ENCODE measurements around the gene FNDC3B.

FNDC3B gene

DNA sequence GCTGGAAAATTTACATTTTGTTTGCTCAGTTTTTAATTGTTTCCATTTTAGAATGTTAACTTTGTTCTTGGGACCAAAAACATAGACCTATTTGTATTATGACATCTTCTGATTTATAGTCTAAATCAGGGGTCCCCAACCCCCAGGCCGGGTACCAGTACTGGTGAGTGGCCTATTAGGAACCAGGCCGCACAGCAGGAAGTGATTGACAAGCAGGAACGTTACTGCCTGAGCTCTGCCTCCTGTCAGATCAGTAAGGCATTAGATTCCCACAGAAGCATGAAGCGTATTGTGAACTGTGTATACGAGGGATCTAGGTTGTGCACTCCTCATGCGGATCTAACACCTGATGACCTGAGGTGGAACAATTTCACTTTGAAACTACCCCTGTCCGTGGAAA is 357.0 kb downstream of the FNDC3B start:
- DNase-seq (ENCODE audit: low read depth in 2 of 2): no peak

GRCh38 chr3:172397716-172398405 is 358.5 kb downstream of the FNDC3B start:
- DNase-seq (ENCODE audit: low read depth in 2 of 2): no peak

DNA sequence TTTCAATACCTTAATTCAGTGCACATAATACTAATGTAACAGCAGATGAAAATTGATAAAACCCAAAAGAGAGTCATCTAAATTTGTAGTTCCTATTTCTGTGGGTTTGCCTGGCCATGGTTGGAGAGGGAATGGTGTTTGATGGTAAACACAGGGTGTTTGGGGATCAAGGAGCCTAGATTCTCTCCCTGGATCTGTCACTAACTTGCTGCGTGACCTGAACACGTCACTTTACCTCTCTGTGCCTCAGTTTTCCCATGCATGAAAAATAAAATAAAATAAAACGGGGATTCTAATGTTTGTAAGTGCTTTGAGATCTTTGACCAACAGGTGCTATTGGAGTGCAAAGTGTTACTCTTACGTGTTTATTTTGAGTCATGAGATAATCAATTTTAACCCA is 359.1 kb downstream of the FNDC3B start:
- DNase-seq (ENCODE audit: low read depth in 2 of 2): no peak

DNA sequence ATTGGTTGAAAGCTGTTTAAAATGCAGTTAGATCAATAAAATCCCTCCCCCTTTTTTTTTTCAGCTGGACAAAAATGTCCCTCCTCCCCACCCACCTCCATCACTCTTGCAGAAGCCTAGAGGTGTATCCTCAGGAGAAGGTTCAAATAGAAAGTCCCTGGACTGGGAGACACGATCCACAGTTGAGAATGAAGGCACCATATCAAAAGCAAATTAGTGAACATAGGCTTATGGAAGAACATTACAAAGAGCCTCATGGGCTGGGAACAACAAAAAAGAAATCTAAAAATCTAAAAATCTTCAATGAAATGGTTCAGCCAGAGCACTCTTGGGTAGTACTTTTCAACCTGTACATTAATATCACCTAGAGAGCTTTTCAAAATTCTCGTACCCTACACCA is 362.7 kb downstream of the FNDC3B start:
- DNase-seq (ENCODE audit: low read depth in 2 of 2): no peak

DNA sequence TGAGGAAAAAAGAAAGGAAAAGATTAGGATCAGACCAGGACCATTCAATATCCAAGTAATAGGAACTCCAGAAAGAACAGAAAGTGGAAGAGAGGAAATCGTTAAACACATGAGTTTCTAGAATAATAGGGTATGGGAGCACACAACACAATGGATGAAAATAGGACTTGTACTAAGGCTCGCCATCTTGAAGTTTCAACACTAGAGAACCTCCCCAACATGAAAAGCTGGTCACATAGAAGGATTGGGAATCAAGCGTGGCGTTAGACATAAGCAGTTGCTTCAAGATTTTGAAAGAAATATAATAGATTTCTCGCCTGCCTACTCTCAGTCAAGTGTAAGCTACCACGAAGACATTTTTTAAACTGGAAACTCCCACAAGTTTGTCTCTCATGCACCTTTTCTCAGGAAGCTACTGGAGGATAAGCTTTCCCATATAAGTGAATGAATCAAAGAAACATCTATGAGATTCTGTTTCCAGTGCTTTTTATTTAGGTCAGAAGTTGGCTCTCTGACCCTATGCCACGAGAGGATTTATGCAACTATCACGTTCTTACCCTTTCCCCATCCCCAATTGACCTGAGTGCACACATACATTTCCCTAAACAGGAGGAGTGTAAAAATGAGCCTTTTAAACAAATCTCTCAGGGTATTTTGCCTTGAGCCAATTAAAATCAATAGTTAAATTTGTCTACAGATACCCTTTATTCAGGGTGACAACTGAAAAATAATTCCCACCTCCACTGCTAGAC is 363.7 kb downstream of the FNDC3B start:
- DNase-seq (ENCODE audit: low read depth in 2 of 2): no peak

DNA sequence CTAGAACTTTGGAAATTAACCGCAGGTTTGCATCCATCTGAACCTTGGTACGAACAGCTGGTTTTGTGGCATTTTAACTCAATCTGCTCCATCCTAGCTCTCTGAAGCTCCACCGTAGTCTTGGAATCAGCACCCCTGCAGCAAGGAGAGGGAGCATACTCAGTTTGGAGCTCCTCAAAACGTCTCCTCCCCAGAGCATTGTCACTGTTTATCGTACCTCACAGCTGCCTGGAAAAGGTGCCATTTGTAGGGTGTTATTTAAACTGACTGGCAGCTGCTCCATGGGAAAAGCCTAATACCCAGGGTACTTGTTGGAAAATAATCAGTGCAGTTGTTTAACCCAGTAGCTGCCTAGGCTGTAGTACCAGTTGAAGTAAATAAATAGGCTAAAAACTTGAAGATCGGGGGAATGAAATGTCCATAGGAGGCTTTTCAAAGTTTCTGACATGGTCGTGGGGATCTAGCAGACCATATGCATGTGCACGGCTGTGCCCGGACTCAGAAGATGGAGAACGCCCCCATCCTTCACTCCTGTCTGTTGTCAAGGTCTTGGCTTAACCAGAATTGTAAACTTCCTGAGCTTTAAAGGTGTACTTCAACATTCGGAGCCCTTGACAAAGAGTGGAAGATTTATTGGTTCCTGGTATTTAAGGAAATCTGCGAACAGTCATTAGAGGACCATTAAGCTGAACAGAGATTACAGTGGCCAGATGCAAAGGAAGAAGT is 365.0 kb downstream of the FNDC3B start:
- DNase-seq (ENCODE audit: low read depth in 2 of 2): no peak

GRCh38 chr3:172405914-172406313 is 366.5 kb downstream of the FNDC3B start:
- no peak for DNase-seq (ENCODE audit: low read depth in 2 of 2)

GRCh38 chr3:172407872-172408271 is 368.5 kb downstream of the FNDC3B start:
- no peak for DNase-seq (ENCODE audit: low read depth in 2 of 2)

DNA sequence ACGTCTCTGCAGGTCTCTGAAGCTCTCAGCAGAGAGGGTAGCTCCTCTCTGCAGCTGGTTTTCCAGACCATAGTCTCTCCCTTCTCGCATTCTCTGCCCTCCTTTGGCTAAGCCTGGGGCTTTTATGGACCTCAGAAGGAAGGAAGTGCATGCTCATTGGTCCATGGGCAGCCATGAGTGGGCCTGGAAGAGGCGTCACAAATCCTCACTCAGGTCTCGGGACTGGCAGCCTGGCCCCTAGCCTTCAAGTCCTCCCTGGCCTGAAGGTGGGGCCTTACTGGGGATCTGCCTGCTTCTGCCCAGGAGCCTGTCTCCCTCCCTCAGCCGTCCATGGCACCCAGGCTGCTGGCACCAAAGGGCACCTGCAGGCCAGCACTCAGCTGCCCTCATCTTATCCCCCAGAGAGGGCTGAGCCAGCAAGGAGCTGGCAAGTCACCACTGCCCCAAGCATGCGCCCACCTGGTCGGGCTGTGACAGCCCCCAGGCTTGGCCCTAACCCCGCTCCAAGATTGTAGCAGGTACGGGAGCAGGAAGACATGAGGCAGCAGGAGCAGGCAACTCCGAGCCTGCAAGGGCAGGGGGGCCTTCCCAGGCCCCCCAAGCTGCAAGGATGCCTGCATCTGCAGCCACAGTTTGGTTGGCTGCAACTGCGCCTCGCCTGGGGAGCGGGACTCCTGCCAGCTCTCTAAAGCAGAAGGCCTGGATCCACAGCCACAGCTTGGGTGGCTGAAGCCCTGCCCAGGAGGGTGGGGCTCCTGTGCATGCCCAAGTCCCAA is 371.5 kb downstream of the FNDC3B start:
- DNase-seq (ENCODE audit: low read depth in 2 of 2): no peak

DNA sequence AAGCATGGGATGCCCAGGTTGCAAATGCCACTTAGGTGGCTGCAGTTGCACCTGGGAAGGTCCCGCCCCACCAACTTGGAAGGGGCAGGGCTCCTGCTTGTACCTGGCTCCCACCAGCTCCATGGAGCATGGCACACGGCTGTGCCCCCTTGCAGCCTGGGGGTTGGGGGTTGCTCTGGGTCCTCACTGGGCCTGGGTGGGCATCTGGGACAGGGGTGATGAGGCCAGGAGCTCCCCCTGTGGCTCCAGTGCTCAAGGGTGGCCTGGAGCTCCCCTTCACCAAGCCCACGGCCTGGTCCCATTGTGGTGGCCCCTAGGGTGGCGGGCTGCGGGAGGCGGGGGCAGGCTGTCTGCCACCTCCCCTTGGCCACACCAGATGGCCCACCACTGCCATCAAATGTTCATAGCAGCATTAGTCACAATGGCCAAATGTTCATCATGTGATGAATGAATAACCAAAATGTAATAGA is 372.1 kb downstream of the FNDC3B start:
- no peak for DNase-seq (ENCODE audit: low read depth in 2 of 2)

GRCh38 chr3:172415323-172415722 is 375.9 kb downstream of the FNDC3B start:
- DNase-seq (ENCODE audit: low read depth in 2 of 2): no peak

DNA sequence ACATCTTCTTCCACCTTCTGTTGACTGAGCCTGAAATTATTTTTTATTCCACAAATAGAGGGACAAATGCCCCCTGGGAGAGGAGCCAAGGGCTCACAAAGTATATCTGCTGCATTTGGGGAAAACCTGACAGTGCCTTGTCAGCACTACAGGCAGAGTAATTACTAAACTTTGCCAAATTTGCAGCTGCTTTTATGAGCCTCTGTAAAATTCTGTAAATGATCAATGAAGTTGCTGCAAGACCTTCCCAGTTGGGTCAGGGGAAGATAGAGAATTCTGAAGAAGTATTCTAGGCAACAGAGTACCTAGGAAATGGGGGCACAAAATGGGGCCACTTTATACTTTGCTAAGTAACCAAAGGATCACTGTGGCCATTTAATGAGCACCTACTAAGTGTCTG is 398.3 kb downstream of the FNDC3B start:
- no peak for DNase-seq (ENCODE audit: low read depth in 2 of 2)

DNA sequence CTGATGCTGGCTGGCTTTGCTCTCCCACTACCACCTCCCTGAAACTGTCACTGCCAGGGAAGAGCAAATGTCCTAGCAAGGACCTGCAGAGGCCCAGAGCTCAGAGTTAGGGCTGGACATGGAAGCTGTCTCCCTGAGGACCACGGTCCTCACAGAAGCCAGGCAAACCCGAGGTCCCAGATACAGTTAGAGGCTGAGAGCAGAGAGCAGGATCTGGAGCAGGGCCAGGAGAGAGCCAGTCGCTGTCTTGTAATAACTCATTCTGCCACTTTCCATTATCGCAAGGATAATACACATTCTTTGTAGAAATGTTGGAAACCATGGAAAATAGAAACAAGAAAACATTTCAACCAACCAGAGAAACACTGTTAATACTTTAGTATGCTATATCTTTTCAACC is 398.8 kb downstream of the FNDC3B start:
- no peak for DNase-seq (ENCODE audit: low read depth in 2 of 2)

DNA sequence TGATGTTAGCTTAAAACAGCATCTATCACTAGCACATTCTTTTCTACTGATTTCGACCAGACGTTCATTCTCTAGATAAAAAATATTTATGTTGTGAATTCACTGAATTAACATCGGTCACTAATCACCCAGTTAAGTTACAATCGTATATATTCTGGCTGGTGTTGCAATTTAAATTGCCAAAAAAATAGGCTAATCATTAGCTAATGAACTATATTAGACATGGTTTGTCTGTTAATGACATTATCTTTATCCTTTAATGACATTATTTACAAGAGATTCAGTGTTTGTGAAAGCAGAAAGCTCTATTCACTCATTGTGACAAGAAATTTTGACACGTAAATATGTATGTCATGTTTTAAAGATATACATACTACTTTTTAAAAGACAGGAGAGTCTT is 402.2 kb downstream of the FNDC3B start:
- DNase-seq (ENCODE audit: low read depth in 2 of 2): no peak

DNA sequence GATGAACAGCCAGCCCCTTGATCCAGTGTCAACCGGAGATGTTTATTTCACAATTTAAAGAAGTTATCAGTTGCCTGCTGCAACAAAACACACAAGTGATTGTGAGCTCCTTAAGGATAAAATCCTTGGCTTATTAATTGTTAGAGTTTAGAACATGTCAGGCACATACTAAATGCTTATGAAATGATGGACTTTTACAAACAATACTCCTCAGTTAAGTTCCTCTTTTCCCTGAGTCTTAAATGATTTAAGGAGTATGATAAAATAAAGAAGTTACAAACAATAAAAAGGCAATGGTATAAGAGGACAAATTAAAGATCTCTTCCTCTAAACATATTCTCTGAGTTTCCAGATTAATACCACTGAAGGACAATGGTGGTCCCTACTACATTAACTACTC is 403.2 kb downstream of the FNDC3B start:
- DNase-seq (ENCODE audit: low read depth in 2 of 2): no peak

- no peak for DNase-seq (ENCODE audit: low read depth in 2 of 2)
Observed at GRCh38 chr3:172444821-172445220, 405.4 kb downstream of the FNDC3B start.

DNA sequence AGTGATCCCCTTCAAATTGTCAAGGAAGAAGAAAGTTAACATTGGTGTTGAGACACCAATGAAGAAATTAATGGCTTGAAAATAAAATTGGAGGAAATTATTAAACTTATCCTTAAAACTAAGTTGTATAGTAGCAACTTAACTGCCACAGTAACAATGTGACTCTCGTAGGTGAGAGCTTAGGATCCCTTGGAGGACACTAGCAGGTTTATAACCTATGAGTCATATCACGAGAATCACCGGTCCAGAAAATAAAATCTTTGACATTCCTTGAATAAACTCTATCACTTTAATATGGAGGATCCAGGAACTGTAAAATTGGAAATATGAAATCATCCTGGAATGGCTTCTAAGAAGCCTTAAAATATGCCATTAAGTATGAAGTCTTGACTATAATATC is 406.8 kb downstream of the FNDC3B start:
- DNase-seq (ENCODE audit: low read depth in 2 of 2): no peak

GRCh38 chr3:172447611-172448579 is 408.5 kb downstream of the FNDC3B start, which contains the start of gene GHSR:
Gene GHSR (minus strand): TSS chr3:172448456. CDS start chr3:172448413, 43 bp downstream.
- DNase-seq (ENCODE audit: low read depth in 2 of 2): no peak

DNA sequence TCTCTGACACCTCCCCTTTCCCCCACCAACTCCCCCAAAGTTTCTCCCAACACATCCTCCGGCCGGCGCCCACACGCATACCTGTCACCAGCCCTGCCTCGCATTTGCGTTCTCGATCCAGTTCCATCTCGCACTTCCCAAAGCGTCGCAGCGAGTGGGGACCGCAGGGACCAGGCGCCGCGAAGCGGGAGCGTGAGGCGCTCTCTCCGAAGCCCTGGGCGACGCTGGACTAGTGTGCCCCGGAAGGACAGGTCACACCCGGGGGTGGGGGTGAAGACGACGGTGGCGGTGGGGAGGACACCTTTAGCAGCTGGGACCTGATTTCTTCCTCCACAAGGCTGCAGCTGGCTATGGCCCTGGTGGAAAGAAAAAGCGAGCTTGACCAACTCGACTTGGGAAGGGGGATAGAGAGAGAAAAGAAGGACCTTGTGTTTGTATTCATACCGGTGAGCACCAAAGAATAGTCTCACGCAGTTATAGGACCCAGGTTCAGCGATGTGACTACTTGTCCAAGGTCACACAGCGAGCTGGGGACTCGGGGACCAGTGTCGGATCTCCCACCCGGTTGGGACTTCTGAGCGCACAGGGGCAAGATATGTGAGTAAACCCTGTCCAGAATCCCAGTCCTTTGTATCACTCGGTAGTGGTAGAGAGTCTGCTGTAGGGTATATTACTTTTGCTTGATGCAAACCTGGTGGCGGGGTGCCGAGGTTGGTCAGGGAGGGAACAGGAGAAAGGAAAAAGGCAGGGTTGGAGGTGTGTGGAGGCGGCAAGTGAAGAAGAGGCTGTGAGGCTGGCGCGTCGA is 409.5 kb downstream of the FNDC3B start:
- no peak for DNase-seq (ENCODE audit: low read depth in 2 of 2)

Measured in stimulated activated CD8-positive, alpha-beta memory T cell treated with anti-CD3 and anti-CD28 coated beads, Interleukin-2, amount 100 ng/mL, for 1 hour (primary cell).